Peyer's patch (tissue), 4 donors: ENCODE measurements around the gene DNASE1L3. TPM values are rescaled to one million over a fixed set of nuclear protein-coding genes. Genes with fewer than 3 reads are reported as not detected.

Experiments
- DNase-seq, 3 donors: peaks; one replicate each; pipeline ENCODE4 v3.0.0-alpha.2; 2017 to 2019
- H3K27ac ChIP-seq, 4 donors: fragments of 200-600 bp; sonication (generic); one replicate each; pipeline ENCODE4 v1.5.1; 2016 to 2019
- H3K27me3 ChIP-seq, 2 donors: fragments of 200-600 bp; sonication (generic); one replicate each; pipeline ENCODE4 v1.5.1; 2019
- H3K36me3 ChIP-seq, 3 donors: fragments of 200-600 bp; sonication (generic); one replicate each; pipeline ENCODE4 v1.5.1; 2016 to 2019
- H3K4me1 ChIP-seq, 4 donors: fragments of 200-600 bp; sonication (generic); one replicate each; pipeline ENCODE4 v1.5.1; 2016 to 2019
- H3K4me3 ChIP-seq, 4 donors: fragments of 200-600 bp; sonication (generic); 1 replicate in 3 of 4; 2 replicates in 1 of 4; pipeline ENCODE4 v1.5.1; 2016 to 2019; ENCODE audit warnings: mild to moderate bottlenecking in 1 of 4
- H3K9me3 ChIP-seq, 4 donors: fragments of 200-600 bp; sonication (generic); one replicate each; pipeline ENCODE4 v1.5.1; 2016 to 2019; ENCODE audit warnings: mild to moderate bottlenecking in 1 of 4
- POLR2A ChIP-seq, 2 donors: fragments of 450-650 bp; IDR thresholded peaks; one replicate each; pipeline ENCODE4 v1.5.1; 2017; ENCODE audit warnings: antibody characterized with exemption in 2 of 2, mild to moderate bottlenecking in 2 of 2, moderate library complexity in 2 of 2
- total RNA-seq, 4 donors: library from RNA; depleted of rRNA; stranded (reverse); fragments of >200 nt; gene quantifications; one replicate each; pipeline ENCODE4 v1.1.0, GENCODE V29; 2016
- TF ChIP-seq, protein P1 (sequence below), 6 experiments: fragments of 450-650 bp in 4 of 6; fragments of 200-600 bp in 2 of 6; sonication (generic) in 1 of 6; IDR thresholded peaks; one replicate each; pipeline ENCODE4 v1.5.1; 2017 to 2019; ENCODE audit warnings: antibody characterized with exemption in 6 of 6, mild to moderate bottlenecking in 3 of 6, moderate library complexity in 1 of 6

The DNASE1L3 gene
- total RNA-seq, 4 donors from 2014 or later = 1.9 to 47.0 (median 3.9) TPM

DNA sequence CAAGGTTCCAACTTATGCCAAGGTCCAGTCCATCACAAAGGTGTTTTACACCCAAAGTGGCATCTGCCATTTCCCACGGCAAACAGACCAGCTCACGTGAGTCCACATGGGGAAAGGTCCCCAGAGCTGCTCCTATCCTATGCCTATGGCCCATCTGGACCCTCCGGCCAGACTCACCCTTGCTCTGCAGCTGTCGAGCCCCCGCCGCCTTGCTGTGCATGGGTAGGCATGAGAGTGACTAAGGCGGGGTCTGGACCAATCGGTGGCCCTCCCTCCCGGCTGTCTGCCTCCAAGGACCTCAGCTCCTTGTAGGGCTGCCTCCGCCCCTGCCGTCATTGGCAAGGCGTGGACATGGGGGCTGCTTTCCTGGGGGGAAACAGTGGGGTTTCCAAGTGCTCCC, 26.9 kb downstream of the DNASE1L3 start:
- Histone ChIP-seq H3K4me3 (no peak overlapping the region), H3K27ac (no peak overlapping the region), H3K36me3 (no peaks in the 10 kb centered on the region), H3K4me1 (peaks cover 0 to 9% (median 0%) of the 10 kb centered on the region in 4 donors), H3K27me3 (no peaks in the 10 kb centered on the region), H3K9me3 (no peaks in the 10 kb centered on the region)
- no peak for DNase-seq
- TF ChIP-seq POLR2A (IDR thresholded peaks at IDR 0.05) = no peak
- TF ChIP-seq, protein P1, sequence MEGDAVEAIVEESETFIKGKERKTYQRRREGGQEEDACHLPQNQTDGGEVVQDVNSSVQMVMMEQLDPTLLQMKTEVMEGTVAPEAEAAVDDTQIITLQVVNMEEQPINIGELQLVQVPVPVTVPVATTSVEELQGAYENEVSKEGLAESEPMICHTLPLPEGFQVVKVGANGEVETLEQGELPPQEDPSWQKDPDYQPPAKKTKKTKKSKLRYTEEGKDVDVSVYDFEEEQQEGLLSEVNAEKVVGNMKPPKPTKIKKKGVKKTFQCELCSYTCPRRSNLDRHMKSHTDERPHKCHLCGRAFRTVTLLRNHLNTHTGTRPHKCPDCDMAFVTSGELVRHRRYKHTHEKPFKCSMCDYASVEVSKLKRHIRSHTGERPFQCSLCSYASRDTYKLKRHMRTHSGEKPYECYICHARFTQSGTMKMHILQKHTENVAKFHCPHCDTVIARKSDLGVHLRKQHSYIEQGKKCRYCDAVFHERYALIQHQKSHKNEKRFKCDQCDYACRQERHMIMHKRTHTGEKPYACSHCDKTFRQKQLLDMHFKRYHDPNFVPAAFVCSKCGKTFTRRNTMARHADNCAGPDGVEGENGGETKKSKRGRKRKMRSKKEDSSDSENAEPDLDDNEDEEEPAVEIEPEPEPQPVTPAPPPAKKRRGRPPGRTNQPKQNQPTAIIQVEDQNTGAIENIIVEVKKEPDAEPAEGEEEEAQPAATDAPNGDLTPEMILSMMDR (IDR thresholded peaks at IDR 0.05) = no peak

DNA sequence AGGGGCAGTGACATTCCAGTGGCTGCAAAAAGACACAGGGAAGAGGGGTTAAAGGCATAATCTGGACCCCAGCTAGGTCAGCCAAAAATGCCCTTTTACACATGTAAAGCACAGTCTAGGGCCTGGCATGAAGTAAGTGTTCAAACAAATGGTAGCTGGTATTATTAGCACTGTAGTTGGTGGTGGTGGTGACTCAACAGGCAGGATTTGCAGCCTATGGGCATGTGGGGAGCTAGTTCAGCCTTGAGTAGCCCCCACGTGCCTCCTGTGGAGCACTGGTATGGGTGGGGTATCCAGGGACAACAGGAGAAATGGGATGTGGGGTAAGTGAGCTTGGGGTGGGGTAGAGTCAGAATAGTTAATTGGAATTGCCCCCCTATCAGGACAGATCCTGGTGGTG, 27.6 kb downstream of the DNASE1L3 start:
- no peaks in the 10 kb centered on the region for H3K9me3 ChIP-seq
- TF ChIP-seq, protein P1 (IDR thresholded peaks at IDR 0.05) = no peak
- TF ChIP-seq POLR2A (IDR thresholded peaks at IDR 0.05) = no peak
- no peaks in the 10 kb centered on the region for H3K27me3 ChIP-seq
- peaks cover 0 to 14% (median 0%) of the 10 kb centered on the region in 4 donors for H3K4me1 ChIP-seq
- DNase-seq = no peak
- no peaks in the 10 kb centered on the region for H3K36me3 ChIP-seq
- no peak overlapping the region for H3K4me3 ChIP-seq
- no peak overlapping the region for H3K27ac ChIP-seq

DNA sequence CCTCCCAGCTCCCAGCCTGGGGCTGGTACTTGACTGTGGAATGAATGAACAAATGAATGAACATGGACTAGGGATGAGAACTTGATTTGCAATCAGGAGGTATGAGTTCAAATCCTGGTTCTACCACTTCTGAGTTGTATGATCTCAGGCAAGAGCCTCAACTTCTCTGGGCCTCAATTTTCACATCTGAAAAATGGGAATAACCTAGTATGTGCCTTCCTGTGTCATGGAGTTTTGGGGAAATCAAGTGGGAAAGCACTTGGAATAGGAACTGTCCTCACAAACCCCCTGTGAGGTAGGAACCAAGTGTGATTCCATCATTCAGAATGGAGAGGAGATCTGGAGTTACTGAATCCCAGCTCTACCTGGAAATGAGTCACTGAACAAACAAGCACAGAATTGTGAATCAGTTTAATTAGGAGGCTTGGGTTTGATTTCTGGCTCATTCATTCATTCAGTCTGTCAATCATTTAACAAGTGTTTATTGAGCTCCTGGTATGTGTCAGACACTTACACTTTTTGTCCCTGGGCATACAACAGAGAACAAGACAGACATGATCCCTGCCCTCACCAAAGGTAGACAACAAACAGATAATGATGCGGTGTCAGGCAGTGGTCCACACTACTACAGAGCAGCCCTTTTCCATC, 29.7 kb downstream of the DNASE1L3 start:
- DNase-seq = no peak
- TF ChIP-seq, protein P1 (IDR thresholded peaks at IDR 0.05) = no peak
- TF ChIP-seq POLR2A (IDR thresholded peaks at IDR 0.05) = no peak

DNA sequence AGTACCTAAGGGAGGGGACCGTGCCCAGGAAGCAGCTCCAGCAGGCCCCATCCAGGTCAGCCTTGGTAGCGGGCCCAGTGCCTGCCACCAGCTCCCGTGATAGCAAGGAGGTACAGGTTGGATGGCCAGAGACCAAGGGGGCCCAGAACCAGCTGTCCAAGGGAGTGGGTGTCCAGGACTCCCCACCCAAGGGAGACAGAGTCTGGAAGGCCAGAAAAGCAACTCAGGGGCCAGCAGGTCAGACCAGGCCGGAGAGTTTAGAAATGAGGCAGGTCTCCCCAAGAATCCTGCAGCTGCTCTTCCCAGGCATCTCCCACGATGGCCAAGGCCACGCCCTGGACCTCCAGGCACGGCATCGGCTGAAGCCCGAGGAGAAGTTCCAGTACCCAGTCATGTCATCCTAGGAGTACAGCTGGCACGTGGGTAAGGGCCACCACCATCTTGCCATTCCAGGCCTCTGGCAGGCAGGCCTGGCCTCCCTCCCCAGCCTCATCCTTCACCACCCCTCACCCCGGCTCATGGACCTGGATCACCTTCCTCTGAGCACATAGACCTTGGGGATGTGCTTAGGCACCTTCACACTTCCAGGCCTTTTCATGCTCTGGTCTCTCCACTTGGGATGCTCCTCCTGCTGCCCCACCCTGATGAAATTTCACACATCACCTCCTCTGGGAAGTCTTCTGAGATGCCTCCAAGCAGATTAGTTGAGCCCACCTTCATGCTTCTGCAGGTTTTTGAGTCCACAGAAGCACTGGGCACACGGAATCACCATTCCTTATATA, 30.5 kb downstream of the DNASE1L3 start:
- TF ChIP-seq POLR2A (IDR thresholded peaks at IDR 0.05) = no peak
- TF ChIP-seq, protein P1 (IDR thresholded peaks at IDR 0.05) = no peak
- Histone ChIP-seq H3K4me3 (no peak overlapping the region), H3K27me3 (no peaks in the 10 kb centered on the region), H3K4me1 (peaks cover 0 to 43% (median 2%) of the 10 kb centered on the region in 4 donors), H3K27ac (no peak overlapping the region), H3K9me3 (no peaks in the 10 kb centered on the region), H3K36me3 (no peaks in the 10 kb centered on the region)
- no peak for DNase-seq

More for the DNA sequence above, 29.7 kb downstream of the DNASE1L3 start:
- Histone ChIP-seq H3K9me3 (no peaks in the 10 kb centered on the region), H3K4me1 (peaks cover 0 to 35% (median 2%) of the 10 kb centered on the region in 4 donors), H3K36me3 (no peaks in the 10 kb centered on the region), H3K4me3 (no peak overlapping the region), H3K27me3 (no peaks in the 10 kb centered on the region), H3K27ac (no peak overlapping the region)

DNA sequence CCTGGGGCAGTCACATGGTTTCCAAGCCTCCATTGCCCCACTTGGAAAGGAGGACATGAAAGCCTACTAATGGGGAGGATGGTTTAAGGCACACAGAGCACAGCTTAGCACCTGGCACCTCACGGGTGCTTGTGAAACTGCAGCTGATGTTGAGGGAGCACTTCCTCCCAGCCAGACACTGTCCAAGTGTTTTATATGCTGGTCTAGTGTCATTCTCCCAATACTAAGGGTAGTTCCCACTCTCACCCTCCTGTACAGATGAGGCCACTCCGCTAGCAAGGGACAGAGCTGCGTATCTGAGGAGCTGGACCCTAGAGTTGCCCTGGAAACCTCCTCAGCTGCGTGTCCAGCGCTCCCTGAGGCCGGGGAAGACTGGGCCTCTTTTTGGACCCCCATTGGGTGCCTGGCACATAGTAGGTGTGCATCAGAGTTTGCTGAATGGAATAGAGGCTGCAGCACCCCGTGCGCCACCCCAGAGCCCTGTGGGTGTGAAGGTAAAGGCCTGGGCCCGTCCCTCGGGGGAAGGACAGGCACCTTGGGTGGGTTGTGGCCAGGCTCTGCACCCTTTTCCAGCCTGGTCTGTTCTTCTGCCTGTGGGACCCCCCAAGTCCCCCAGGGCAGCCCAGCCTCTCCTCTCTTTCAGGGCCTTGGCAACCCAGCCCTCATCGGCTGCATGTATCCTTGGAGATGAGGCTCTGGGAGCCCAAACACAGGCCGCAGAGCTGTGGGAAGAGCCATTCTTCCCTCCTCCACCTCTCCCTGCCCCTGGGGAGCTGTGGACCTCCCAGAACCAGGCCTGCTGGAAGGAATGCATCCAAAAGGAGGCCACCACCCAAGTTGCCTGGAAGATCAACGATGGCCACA, 31.3 kb downstream of the DNASE1L3 start:
- TF ChIP-seq, protein P1 (IDR thresholded peaks at IDR 0.05) = no peak
- TF ChIP-seq POLR2A (IDR thresholded peaks at IDR 0.05) = no peak
- H3K9me3 ChIP-seq = no peaks in the 10 kb centered on the region
- H3K27ac ChIP-seq = no peak overlapping the region
- H3K4me3 ChIP-seq = no peak overlapping the region
- H3K4me1 ChIP-seq = peaks cover 0 to 51% (median 2%) of the 10 kb centered on the region in 4 donors
- no peak for DNase-seq
- H3K27me3 ChIP-seq = no peaks in the 10 kb centered on the region
- no peaks in the 10 kb centered on the region for H3K36me3 ChIP-seq
